ENCODE results near the gene ADAM19. TPM values are rescaled to one million over a fixed set of nuclear protein-coding genes. Genes with fewer than 3 reads are reported as not detected.

ADAM19 gene
- total and polyA plus RNA-seq, 2 of the 4 experiments (the other 2 are of a cell fraction) = 35.5 to 49.2 TPM

- Histone ChIP-seq H2BK20ac (ENCODE audit: low read depth, low read length) (no peak overlapping the region), H2BK5ac (ENCODE audit: low read depth, low read length, poor library complexity, severe bottlenecking) (peak overlapping the region; percentile 0), H4K5ac (ENCODE audit: low read depth, low read length) (peak overlapping the region; percentile 37; the same call in 1 of the 2 replicates), H3K9me1 (ENCODE audit: insufficient read depth, low read length) (peaks cover 30% of the 10 kb centered on the region), H3K9ac (ENCODE audit: low read depth, low read length) (no peak overlapping the region), H3K56ac (ENCODE audit: extremely low read depth, insufficient read depth, low read length) (no peak overlapping the region), H3K27me3 (ENCODE audit: control insufficient read depth, insufficient read depth, low read length) (no peaks in the 10 kb centered on the region), H3K79me1 (ENCODE audit: low read depth in 1 of 2, low read length in 2 of 2) (peaks cover 22 to 80% of the 10 kb centered on the region in 2 experiments), H3K14ac (replicated peaks; ENCODE audit: low read depth, low read length) (0 out of 2 replicates have a peak overlapping the region, but pooled peaks have one; percentile 44), H3K9me3 (ENCODE audit: control insufficient read depth, insufficient read depth, low read length) (no peaks in the 10 kb centered on the region), H3K23ac (ENCODE audit: low read depth, low read length) (no peak overlapping the region), H3K4me2 (ENCODE audit: low read depth, low read length) (no peak overlapping the region), H3K36me3 (ENCODE audit: control insufficient read depth, insufficient read depth, low read length) (peaks cover 9% of the 10 kb centered on the region), H3K18ac (ENCODE audit: low read depth, low read length) (peak overlapping the region; percentile 46; the same call in 1 of the 2 replicates), H2AK5ac (ENCODE audit: low read depth, low read length) (peak overlapping the region; percentile 47; the same call in 1 of the 2 replicates), H2AFZ (replicated peaks; ENCODE audit: low read length, poor library complexity) (no peak overlapping the region), H2AK9ac (replicated peaks; ENCODE audit: low read depth, low read length, poor library complexity) (peak overlapping the region; percentile 31), H2BK15ac (ENCODE audit: low read depth, low read length) (no peak overlapping the region), H3K27ac (ENCODE audit: insufficient read depth, low read length) (peak overlapping the region; percentile 4; the same call in 1 of the 2 replicates), H2BK120ac (ENCODE audit: low read depth, low read length) (no peak overlapping the region), H3K4me1 (ENCODE audit: control insufficient read depth, insufficient read depth, low read length) (peaks cover 24% of the 10 kb centered on the region), H4K8ac (ENCODE audit: low read depth in 2 of 2, low read length in 2 of 2) (0 out of 4 replicates have a peak overlapping the region, but pooled peaks of 1 of the 2 experiments have one; percentile 24), H3K4ac (ENCODE audit: low read depth, low read length) (peak overlapping the region; percentile 39), H3K4me3 (ENCODE audit: insufficient read depth, low read depth, low read length) (no peak overlapping the region), H4K20me1 (ENCODE audit: insufficient read depth, low read length) (peaks cover 22% of the 10 kb centered on the region; the same call in 1 of the 2 replicates), H4K91ac (ENCODE audit: insufficient read depth, low read depth, low read length) (peak overlapping the region; percentile 11; the same call in 1 of the 2 replicates)
- CTCF ChIA-PET = interaction anchor here (0.5 to 0.6 kb wide), 2 partner anchors 40 to 47 kb away, joined by 3 to 7 read pairs; no protein-coding TSS in a partner anchor
- intact Hi-C loops (cut with micrococcal nuclease) (no loop called here), dilution Hi-C loops (cut with HindIII; ENCODE audit: low sequenced_read_pairs, unreplicated experiment) (no loop called here), in situ Hi-C loops (cut with MboI; ENCODE audit: low sequenced_read_pairs) (no loop called here)
- WGBS, 2 experiments (ENCODE audit: extremely low coverage in 2 of 2, insufficient read length in 1 of 2) = 100% methylated on average over 1 of the region's 5 CpGs; no CpG with 5 or more reads in 1 of the 2 experiments
- POLR2A ChIA-PET (ENCODE audit: unreplicated experiment) = no interaction called here
- BruUV-seq (replicated peaks) = no TSS peak
- TF ChIP-seq RCOR1 (IDR thresholded peaks at IDR 0.05; ENCODE audit: insufficient replicate concordance, low read length) (no peak), CTCF (conservative IDR thresholded peaks at IDR 0.05; ENCODE audit: low read depth, low read length) (no peak), MXI1 (IDR thresholded peaks at IDR 0.05; ENCODE audit: borderline replicate concordance, low read depth, low read length) (no peak), POLR2A (IDR thresholded peaks at IDR 0.05; ENCODE audit: low read depth, low read length) (no peak), NFE2L2 (IDR thresholded peaks at IDR 0.05; ENCODE audit: low read depth, low read length) (no peak), CHD1 (IDR thresholded peaks at IDR 0.05; ENCODE audit: low read depth, low read length) (no peak), SMC3 (IDR thresholded peaks at IDR 0.05; ENCODE audit: low read depth, low read length) (no peak), CEBPB (IDR thresholded peaks at IDR 0.05; ENCODE audit: low read depth, low read length) (no peak), RFX5 (IDR thresholded peaks at IDR 0.05; ENCODE audit: low read depth, low read length) (no peak), MAZ (IDR thresholded peaks at IDR 0.05; ENCODE audit: borderline replicate concordance, low read depth, low read length) (no peak), FOS (IDR thresholded peaks at IDR 0.05; ENCODE audit: low read depth, low read length) (no peak), RAD21 (IDR thresholded peaks at IDR 0.05; ENCODE audit: low read length) (no peak), MAFK (IDR thresholded peaks at IDR 0.05; ENCODE audit: low read depth, low read length) (no peak), BHLHE40 (IDR thresholded peaks at IDR 0.05; ENCODE audit: low read depth, low read length) (no peak)
- TF ChIP-seq, protein P1, sequence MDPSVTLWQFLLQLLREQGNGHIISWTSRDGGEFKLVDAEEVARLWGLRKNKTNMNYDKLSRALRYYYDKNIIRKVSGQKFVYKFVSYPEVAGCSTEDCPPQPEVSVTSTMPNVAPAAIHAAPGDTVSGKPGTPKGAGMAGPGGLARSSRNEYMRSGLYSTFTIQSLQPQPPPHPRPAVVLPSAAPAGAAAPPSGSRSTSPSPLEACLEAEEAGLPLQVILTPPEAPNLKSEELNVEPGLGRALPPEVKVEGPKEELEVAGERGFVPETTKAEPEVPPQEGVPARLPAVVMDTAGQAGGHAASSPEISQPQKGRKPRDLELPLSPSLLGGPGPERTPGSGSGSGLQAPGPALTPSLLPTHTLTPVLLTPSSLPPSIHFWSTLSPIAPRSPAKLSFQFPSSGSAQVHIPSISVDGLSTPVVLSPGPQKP (IDR thresholded peaks at IDR 0.05; ENCODE audit: borderline replicate concordance, low read depth, low read length) = no peak
- TF ChIP-seq, protein P2, sequence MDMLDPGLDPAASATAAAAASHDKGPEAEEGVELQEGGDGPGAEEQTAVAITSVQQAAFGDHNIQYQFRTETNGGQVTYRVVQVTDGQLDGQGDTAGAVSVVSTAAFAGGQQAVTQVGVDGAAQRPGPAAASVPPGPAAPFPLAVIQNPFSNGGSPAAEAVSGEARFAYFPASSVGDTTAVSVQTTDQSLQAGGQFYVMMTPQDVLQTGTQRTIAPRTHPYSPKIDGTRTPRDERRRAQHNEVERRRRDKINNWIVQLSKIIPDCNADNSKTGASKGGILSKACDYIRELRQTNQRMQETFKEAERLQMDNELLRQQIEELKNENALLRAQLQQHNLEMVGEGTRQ (IDR thresholded peaks at IDR 0.05; ENCODE audit: low read depth, low read length) = no peak
- DNase-seq = no peak
- ATAC-seq (ENCODE audit: low read depth) = no peak
Observed at GRCh38 chr5:157521704-157522029, 53.9 kb downstream of the ADAM19 start.
